DMS53 (cell line): ENCODE data around the gene XRCC3.
A peak's percentile ranks its signal among the peaks of the same experiment; 100 is the strongest.

Experiments used
- DNase-seq: peaks from one replicate; lab custom pipeline; 2025; lab: John Stamatoyannopoulos, UW

The XRCC3 gene

DNA sequence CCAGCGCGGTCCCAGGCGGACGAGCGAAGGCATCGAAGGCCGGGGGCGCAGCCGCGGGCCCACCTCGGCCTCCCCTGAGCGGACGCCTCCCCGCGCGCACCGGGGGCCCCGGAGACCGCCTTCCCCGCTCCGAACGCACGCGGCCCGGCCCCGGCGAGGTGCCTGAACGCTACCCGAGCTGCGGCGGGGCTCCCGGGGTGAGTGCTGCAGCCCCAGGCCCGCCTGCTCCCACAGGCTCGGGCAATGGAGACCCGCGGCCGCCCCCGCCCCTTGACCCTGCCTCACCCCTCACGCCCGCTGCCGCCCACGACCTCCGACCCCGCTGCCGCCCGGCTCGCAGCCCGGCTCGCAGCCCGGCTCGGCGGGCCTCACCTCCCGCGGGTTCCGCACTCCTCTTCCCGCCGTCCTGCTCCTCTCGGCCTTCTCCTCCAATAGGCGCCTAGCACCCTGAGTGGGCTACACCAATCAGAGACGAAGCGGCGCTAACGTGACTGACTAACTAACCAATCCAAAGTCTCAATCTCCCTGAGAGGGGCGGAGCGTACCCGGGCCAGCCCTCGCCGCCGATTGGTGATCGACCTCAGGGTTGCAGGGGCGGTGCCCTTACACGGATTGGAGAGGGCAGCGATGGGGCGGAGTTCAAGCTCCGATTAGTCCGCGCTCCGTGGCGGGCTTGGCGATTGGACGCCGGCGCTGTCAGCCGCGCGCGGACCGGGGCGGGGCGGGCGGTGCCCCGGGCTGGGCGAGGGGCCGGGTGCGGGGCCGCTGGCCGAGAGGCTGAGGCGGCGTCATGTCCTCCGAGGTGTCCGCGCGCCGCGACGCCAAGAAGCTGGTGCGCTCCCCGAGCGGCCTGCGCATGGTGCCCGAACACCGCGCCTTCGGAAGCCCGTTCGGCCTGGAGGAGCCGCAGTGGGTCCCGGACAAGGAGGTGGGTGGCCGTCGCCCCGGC lies at the start of gene XRCC3, which contains the start of gene ZFYVE21:
Gene XRCC3, minus strand, starts transcription at position 400 of the 949 bp plus-strand sequence. CDS start 4,364 bp downstream, outside the sequence.
Gene ZFYVE21, plus strand, starts transcription at position 759 of the 949 bp plus-strand sequence. Its CDS starts 32 bp downstream, at position 791.
- peak; percentile 99 for DNase-seq

DNA sequence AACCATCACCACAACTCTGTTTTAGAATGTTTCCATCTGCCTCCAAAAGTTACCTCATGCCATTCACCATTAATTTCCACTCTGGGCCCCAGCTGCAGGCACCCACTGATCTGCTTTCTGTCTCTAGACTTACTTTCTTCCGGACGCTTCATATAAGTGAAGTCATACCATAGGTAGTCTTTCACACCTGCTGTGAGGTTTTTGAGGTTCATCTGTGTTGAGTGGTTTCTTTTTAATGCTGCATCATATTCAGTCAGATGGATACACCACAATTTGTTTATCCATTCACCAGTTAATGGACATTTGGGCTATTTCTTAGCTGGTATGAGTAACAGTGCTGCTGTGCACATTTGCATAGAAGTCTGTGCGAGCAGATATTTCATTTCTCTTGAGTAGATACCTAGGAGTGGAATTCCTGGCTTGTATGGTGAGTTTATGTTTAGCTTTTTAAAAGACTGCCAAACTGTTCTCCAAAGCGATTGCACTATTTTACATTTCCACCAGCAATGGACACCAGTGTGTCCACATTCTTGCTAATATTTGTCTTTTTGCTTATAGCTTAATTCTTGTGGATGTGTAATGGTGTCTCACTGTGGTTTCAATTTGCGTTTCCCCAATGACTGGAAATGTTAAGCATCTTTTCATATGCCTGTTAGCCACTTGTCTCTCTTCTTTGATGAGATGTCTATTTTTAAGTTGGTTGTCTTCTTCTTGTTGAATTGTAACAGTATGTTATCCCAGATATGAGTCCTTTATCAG lies 48.7 kb upstream of the XRCC3 start:
- DNase-seq: no peak

DNA sequence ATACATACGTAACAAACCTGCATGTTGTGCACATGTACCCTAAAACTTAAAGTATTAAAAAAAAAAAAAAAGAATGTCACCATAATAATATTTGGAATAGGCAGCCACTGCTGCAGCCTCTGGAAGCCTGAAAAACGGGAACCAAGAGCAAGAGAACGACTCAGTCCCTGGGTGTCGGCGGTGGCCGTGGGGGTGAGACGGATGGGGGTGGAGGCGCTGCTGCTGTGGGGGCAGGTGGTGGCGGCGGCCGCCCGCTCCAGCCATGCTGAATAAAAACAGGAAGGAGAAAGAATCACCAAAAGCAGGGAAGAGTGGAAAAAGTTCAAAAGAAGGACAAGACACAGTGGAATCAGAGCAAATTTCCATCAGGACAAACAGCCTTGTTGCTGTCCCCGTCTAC lies 47.3 kb upstream of the XRCC3 start:
- no peak for DNase-seq

DNA sequence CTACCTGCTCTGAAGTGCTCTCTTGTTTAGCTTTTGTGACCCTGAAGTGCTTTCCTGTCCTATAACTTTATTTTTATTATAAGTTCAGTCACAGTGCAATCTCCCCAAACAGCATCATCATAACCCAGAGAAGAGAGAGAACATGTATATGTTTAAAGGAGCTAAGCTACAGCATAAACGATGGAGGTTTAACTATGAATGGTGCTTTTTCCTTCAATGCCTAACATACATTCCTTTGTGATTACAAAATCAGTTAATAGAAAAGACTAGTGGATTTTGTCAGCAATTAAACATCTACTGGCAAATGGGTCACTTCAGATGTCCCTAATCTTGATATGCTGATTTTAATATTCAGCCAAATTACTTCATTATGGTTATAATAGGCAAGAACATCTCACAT lies 46.8 kb upstream of the XRCC3 start:
- no peak for DNase-seq

DNA sequence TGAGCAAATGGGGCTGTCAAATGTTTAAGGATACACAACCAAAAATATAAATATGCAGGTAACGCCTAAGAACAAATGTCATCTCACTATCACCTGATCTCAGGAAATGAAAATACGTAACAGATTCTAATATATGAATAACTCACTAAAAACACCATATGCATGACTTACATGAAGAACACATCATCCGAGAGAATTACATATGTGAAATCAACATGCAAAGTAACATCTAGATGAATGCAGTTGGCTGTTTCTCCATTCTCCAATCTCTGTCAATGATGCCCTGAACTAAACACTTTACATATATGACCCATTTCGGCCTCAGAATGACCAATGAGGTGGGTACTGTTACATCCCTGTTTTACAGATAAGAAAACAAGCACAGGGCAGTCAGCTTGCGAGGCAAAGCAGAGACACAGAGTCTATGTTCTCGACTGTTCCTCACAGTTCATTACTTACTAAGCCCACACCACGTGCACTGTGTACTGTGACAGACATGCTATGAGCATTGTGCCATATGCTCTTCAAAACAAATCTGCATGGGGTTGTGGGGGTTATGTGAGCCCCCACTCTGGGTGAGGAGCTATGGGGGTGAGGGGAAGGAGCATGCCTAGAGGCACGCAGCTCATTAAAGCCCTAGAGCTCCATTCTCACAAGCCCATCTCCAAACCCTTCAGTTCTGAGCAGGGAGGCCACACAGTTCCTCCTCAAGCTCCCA lies 43.0 kb upstream of the XRCC3 start:
- no peak for DNase-seq

DNA sequence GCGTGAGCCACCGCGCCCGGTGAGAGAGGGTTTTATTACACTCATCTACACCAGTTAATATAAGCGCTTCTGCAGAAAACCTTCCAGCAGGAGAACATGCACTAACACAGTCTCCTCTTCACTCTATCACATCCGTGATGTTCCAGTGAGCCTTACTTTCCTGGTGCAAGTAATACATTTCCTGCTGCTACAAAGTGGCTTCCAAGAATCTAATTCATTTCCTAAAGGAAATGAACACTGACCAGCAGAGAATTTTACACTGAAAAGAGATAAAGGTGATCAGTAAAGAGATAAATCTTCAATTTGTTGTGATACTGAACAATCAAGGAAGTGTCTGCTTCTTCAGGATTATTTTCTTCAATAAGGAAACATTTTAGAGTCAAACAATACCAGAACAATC lies 39.8 kb upstream of the XRCC3 start:
- DNase-seq: no peak

DNA sequence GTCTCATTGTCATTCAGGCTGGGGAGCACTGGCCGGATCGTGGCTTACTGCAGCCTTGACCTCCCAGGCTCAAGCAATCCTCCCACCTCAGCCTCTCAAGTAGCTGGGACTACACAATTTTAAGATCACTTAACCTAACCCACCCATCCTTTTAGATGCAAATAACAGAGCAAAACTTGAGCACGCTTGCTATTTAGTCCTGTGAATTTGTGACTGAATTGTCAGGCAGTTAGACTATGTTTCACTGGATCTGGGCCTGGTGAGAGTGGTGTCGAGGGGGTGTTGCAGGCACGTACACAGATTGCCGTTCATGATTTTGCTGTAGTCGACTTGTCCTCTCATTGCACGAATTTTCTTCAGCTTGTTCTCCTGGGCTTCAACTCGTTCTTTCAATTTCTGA lies 38.5 kb upstream of the XRCC3 start:
- no peak for DNase-seq

DNA sequence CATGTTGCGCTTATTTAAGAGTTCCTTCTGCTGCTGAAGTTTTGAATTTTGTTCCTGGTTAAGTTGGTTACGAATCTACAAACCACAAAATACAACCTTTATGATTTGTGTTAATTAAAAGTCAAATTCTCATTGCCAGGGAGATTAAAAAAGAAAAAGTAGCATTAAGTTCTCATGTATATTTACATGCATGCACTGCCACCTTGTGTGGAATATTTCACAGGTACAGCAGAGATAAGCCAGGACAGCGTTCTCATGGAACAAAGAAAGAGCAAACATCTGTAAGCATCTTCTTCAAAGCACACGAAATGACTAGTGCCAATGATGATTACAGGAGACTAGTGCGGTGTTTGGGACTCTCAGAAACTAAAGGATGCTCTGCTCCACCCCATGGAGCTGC lies 34.6 kb upstream of the XRCC3 start:
- DNase-seq: no peak

DNA sequence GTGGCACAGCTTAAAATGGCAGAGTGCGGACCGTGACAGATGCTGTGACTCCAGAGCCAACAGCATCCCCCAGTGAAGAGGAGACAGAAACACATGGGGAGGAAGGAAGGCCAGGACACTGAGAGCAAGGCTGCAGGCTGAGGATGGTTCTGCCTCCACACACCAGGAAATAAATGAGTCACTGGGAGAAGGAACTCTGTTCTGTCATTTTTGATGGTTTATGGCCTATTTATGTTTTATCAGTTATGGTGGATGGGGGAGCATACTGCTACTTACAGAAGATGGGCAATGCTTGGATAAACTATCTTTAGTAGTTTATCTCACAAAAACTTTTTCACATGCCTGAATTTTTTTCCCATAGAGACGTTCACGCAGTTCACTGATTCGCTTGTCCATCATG lies 34.2 kb upstream of the XRCC3 start:
- no peak for DNase-seq

DNA sequence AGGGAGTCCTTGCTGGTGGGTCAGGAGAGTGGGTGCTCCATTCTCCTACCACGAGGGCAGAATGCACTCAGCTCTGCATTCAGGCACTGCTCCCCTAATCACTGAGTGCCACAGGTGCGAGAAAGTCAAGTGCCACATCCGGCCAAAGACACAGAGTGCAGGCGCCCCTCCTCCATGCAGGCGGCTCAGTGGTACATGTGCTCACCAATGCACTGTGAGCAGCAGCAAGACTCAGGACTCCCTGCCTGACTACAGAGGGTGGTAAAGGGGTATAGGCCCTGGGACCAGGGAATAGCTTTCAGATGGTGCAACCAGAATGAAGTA lies 33.2 kb upstream of the XRCC3 start:
- DNase-seq: peak; percentile 47

DNA sequence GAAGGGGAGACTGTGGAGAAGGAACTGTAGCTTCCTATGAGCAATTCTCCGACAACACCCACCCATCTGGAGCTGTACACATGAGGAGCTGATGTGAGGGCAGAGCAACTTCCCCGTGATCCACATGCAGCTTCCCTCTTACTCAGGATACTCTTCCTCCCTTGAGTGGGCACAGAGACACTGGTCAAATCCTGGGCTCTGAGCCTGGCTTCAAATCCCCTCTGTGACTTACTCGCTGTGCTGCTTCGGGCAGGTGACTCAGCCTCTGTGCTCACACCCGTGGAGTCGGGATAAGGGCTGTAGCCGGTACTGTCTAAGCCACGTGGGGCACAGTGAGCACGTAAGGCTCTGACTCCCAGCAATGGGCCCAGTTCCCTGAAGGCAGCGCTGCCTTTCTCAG lies 31.4 kb upstream of the XRCC3 start:
- no peak for DNase-seq

DNA sequence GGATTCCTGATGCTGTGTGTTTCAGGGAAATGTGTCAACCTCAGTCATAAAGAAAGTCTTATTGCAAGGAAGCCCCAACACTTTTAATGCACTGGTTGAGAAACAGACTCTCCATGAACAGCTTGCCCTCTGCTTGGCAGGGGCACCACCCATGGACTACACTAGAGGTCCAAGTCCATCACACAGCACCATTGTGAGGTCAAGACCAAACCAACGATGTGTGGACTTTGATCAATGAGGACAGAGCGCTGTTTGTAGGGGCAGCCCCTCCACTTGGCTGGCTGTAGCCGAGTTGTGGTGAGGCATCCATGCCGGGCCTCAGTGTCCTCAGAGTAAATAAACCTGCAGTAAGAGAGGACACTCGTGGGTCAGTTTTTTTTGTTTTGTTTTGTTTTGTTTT lies 30.2 kb upstream of the XRCC3 start:
- DNase-seq: no peak

DNA sequence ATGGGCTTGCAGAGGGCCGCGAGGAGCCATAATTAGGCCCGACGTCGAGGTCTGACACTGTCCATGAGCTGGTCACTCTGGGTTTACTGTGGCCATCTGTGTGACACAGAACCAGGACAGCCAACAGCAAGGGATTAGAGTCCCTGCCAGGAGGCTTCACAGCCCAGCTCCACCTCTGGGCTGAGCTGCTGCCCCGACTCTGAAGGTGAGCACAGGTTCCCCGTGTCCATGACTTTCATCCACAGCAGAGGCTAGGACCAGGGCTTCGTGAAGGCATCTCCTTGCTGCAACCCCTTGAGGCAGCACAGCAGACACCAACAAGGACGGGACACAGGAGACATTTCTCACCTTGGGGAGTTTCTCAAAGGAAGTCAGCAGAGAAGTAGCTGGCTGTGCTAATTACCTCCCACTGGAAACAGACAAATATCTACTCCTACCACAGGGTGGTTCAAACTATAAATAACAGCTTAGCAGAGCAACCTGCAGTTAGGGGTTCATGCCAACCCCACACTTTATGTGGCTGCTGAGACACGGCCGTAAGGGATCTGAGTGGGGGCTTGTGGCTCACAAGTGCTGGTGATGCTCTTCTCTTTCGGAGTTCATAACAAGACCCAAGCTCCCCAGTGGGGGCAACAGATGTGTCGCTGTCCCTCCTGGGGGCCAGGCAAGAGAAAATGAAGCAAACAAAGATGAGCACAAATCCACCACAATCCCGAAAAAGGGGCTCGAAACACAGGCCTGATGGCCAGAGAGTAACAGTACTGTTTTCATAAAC lies 29.6 kb upstream of the XRCC3 start:
- no peak for DNase-seq

DNA sequence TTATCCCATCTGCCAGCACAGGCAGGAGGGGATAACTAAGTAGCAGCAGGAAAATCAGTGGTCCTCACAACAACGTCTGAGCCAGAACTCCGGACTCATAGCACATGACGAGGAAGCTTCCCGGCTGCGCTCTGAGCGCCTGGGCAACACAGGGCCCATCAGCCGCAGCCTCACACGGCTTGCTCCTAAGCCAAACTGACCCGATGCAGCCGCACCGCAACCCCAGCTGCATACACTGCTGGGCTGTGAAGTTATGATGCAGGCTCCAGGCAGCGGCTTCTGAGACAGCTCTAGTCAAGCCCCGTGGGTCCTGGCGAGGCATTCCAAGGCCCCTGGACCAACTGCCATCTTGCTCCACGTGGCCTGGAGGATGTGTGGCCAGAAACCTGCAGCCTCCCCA lies 28.4 kb upstream of the XRCC3 start:
- no peak for DNase-seq

DNA sequence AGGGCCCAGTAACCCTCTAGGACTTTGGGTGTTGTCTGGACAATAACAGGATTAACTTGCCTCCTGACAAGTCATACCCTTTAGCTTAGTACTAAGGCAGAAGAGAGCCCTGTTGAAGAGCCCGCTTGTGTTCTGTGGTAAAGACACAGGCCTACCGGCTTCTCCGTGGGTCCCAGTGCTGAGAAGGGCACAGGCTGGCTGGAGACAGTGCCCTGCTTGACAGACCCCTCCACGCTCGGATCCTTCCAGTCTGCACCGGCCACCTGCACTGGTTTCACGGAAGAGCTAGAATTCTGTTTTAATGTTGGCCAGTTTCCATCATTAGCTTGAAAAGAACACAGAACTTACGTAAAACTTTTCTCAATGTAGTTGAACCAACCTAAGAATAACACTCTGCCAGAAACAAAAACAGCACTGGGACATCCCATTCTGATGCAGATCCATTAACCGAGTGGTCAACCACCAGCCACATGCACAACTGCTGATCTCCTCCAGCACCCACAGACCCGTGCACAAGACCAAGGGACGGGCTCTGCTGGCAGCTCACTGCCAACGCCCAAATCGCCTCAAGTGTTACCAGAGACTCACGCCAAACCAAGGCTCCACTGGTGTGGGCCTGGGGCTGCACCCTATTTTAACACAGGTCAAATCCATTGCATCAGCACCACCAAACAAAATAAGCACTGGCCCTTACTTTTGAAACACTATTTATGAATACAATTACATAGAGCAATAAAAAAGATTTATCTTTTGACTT lies 27.4 kb upstream of the XRCC3 start:
- DNase-seq: no peak

DNA sequence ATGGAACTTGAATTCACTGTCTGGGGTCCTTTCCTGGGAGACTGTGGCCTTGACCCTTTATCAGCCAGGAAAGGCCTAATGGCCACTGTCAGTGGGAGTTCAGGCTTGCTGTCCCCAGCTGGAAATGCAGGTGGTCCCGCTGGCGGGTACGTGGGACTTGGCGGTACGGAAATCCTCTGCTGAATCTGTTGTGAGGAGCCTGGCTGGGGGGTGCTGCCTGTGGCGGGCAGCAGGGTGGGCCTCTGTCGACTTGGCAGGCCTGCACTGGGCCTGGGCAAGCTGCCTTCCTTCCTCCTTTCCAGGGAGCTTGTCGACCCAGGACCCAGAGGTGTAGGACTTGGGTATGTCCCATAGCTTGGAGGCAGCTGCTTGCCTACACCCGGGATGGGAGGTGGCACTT lies 26.6 kb upstream of the XRCC3 start:
- DNase-seq: no peak

DNA sequence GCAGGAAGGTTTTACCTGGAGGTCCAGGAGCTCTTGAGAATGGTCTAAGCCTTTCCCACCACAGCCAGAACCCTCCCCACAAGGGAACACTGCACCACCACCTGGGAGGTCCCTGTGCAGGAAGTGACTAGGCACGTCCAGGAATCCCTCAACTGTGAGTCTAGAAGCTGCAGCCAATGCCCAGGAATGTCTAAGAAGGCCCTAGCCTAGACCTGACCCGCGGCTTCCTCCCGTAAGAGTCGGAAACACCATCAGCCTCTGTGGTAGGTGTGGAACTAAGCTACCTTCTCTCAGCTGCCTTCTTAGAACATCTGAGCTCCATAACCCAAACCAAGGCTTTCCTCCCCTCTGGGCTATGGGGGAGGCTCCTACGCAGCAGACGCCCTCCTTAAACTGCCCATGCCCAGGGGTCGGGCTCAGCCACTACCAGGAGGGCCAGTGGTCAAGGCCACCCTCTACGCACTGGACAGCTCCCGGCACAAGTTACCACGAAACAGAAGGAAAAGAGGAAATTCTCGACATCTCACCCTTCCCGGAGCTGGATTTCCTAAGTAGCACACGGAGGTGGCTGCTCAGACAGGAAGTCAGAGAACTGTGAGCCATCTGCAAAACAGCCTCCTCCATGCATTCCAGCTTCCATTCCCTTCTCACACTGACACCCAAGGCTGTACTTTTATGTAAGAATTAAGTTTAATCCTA lies 25.9 kb upstream of the XRCC3 start:
- no peak for DNase-seq

DNA sequence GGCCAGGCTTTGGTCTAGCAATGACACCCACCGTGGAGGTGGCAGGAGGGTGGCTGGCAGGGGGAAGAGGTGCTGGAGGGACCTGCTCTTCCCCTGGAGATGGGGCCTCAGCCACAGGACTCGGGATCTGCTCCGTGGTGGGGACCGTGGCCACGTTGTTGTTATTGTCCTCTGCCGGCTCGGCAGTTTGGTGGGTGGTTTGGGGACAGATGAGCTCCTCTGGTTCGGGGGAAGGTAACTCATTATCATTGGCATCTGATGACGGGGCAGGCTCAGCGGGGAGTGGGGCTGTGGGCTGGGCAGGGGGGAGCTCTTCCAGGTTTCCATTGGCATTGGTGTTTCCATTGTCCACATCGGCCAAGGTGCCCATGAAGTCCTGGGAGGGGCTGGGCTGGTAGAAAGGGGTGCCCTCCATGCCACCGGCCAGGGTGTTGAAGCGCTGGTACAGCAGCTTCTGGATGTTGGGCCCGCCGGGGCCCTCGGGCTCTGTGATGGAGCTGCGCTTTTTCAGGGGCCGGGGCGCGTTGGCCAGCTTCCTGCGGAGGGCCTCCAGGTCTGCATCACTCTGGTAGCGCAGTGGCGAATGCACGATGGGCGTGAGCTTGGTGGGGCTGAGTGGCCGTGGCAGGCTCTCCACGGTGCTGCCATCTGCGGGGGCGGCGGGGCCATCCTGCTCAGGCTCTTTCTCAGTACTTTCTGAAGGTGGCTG lies 24.7 kb upstream of the XRCC3 start:
- no peak for DNase-seq

DNA sequence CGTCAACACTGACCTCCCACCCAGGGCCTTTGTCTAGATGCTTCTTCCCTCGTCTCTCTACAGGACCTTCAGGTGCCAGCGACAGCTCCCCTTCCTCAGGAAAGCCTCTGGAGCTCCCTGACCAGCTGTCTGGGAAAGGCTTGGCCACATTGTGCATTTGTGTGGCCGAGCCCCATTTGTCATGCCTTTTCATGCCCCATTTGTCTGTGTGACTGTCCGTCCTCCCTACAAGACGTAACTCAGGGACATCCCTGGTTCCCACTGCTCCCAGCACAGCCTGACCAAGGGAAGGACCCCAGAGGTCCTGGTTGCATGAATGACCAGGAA lies 24.2 kb upstream of the XRCC3 start:
- DNase-seq: no peak
